ENCODE measurements around the gene RPL5.
"Not testable (repeated sequence)": the region's sequence is repeated elsewhere in the genome, so short reads cannot be mapped to it uniquely, and the experiment has no call there.

Gene RPL5

DNA sequence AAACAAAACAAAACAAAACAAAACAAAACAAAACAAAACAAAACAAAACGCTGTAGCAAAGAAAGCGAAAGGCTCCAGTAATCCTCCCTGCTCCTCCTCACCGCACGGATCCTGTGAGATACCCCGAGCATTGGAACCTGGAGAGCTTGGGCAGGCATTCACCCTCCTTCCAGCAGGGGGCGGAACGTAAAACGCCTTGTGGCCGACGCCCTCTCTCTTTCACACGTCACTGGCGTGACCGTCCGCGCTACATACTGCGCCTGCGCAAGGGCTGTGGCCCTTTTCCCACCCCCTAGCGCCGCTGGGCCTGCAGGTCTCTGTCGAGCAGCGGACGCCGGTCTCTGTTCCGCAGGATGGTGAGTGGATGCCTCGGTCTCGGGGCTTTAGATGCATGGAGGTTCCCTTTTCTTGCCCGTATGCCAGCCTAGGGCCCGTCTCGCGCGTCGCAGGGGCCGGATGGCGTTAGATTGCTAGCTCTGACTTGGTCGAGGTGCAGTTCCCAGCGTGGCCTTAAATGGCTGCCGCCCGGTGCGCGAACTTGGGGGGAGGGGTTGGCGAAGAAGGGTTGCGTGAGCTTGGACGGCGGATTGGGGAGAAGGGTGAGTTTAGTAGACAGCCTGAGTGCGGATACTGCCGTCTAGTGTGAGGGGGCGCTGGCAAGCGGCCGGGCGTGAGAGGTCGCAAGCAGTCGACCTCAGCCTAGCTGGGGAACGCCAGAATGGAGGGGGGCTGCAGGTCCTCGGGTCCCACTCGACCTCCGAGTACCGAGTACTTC, at the start of gene RPL5:
TSS of gene RPL5 (plus strand) at position 279 of the 775 bp plus-strand sequence. CDS start at position 354, 75 bp downstream.
- 0 out of 2 replicates have a peak, but pooled peaks have one; percentile 15 for TF ChIP-seq ESRRG (CRISPR knock-in tag; IDR thresholded peaks at IDR 0.05)
- TF ChIP-seq, protein P1, sequence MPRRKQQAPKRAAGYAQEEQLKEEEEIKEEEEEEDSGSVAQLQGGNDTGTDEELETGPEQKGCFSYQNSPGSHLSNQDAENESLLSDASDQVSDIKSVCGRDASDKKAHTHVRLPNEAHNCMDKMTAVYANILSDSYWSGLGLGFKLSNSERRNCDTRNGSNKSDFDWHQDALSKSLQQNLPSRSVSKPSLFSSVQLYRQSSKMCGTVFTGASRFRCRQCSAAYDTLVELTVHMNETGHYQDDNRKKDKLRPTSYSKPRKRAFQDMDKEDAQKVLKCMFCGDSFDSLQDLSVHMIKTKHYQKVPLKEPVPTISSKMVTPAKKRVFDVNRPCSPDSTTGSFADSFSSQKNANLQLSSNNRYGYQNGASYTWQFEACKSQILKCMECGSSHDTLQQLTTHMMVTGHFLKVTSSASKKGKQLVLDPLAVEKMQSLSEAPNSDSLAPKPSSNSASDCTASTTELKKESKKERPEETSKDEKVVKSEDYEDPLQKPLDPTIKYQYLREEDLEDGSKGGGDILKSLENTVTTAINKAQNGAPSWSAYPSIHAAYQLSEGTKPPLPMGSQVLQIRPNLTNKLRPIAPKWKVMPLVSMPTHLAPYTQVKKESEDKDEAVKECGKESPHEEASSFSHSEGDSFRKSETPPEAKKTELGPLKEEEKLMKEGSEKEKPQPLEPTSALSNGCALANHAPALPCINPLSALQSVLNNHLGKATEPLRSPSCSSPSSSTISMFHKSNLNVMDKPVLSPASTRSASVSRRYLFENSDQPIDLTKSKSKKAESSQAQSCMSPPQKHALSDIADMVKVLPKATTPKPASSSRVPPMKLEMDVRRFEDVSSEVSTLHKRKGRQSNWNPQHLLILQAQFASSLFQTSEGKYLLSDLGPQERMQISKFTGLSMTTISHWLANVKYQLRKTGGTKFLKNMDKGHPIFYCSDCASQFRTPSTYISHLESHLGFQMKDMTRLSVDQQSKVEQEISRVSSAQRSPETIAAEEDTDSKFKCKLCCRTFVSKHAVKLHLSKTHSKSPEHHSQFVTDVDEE (CRISPR knock-in tag; IDR thresholded peaks at IDR 0.05), result 0 out of 2 replicates have a peak, but pooled peaks have one; percentile 40
- TF ChIP-seq ZNF565 (CRISPR knock-in tag; conservative IDR thresholded peaks at IDR 0.05; ENCODE audit: low read depth), result no peak
- TF ChIP-seq ZFP3 (CRISPR knock-in tag; IDR thresholded peaks at IDR 0.05), result no peak
- no peak for TF ChIP-seq ARNTL (CRISPR knock-in tag; IDR thresholded peaks at IDR 0.05; ENCODE audit: borderline replicate concordance, low read depth)
- TF ChIP-seq CSDC2 (CRISPR knock-in tag; IDR thresholded peaks at IDR 0.05), result 0 out of 2 replicates have a peak, but pooled peaks have one; percentile 22
- TF ChIP-seq, protein P2, sequence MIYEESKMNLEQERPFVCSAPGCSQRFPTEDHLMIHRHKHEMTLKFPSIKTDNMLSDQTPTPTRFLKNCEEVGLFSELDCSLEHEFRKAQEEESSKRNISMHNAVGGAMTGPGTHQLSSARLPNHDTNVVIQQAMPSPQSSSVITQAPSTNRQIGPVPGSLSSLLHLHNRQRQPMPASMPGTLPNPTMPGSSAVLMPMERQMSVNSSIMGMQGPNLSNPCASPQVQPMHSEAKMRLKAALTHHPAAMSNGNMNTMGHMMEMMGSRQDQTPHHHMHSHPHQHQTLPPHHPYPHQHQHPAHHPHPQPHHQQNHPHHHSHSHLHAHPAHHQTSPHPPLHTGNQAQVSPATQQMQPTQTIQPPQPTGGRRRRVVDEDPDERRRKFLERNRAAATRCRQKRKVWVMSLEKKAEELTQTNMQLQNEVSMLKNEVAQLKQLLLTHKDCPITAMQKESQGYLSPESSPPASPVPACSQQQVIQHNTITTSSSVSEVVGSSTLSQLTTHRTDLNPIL (CRISPR knock-in tag; IDR thresholded peaks at IDR 0.05; ENCODE audit: low read depth), result no peak
- TF ChIP-seq ISL1 (CRISPR knock-in tag; IDR thresholded peaks at IDR 0.05), result no peak
- no peak for TF ChIP-seq TCF4 (CRISPR knock-in tag; IDR thresholded peaks at IDR 0.05; ENCODE audit: borderline replicate concordance)
- TF ChIP-seq, protein P3, sequence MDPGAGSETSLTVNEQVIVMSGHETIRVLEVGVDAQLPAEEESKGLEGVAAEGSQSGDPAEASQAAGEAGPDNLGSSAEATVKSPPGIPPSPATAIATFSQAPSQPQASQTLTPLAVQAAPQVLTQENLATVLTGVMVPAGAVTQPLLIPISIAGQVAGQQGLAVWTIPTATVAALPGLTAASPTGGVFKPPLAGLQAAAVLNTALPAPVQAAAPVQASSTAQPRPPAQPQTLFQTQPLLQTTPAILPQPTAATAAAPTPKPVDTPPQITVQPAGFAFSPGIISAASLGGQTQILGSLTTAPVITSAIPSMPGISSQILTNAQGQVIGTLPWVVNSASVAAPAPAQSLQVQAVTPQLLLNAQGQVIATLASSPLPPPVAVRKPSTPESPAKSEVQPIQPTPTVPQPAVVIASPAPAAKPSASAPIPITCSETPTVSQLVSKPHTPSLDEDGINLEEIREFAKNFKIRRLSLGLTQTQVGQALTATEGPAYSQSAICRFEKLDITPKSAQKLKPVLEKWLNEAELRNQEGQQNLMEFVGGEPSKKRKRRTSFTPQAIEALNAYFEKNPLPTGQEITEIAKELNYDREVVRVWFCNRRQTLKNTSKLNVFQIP (CRISPR knock-in tag; IDR thresholded peaks at IDR 0.05; ENCODE audit: borderline replicate concordance, low read depth), result peak; percentile 71; the same call in 1 of the 2 replicates
- TF ChIP-seq SNAI2 (CRISPR knock-in tag; IDR thresholded peaks at IDR 0.05), result no peak
- no peak for TF ChIP-seq TOX (CRISPR knock-in tag; IDR thresholded peaks at IDR 0.05; ENCODE audit: borderline replicate concordance)
- peak; percentile 13; the same call in 1 of the 2 replicates for TF ChIP-seq GLIS3 (CRISPR knock-in tag; IDR thresholded peaks at IDR 0.05)
- no peak for TF ChIP-seq PPARA (CRISPR knock-in tag; IDR thresholded peaks at IDR 0.05; ENCODE audit: borderline replicate concordance)
- no peak for TF ChIP-seq OSR1 (CRISPR knock-in tag; IDR thresholded peaks at IDR 0.05)
- no peak for TF ChIP-seq ZNF8 (CRISPR knock-in tag; IDR thresholded peaks at IDR 0.05)
- peak; percentile 97 for ATAC-seq

DNA sequence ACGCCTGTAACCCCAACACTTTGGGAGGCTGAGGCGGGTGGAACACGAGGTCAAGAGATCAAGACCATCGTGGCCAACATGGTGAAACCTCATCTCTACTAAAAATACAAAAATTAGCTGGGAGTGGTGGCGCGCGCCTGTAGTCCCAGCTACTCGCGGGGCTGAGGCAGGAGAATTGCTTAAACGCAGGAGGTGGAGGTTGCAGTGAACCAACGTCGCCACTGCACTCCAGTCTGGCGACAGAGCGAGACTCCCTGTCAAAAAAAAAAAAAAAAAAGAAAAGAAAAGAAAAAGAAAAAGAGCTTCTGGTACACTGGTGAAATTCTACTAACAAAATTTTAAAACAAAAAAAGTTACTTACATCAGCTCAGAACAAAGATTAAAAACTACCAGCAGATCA, 48.3 kb upstream of the RPL5 start:
- ATAC-seq, result not testable (repeated sequence)

DNA sequence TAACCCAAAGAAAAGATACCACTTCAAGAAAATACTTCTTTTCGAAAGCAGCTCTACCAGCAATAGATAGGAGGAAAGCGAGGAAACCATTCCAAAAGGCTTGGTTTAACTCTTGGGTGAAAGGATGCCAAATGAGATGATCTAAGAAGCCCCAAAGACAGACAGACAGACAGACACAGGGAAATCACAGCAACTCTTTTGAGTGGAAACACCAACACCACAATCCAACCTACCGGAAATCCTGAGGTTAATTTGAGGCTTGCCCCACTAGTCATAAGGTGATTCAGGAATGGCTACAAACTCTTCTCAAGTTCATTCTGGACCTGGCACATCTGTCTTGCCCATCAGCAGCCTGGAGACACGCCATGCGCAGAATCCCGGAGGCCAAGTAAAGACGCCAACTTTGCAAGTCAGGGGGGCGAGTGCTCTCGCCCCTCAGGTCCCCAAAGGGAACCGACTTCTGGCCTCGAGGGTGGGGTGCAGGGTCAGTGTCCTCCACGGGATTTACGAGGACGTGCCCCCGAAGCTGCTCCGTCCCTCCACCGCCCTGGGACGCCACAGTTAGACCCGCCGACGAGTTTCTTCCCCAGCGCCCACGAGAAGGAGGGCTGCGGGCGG, 47.7 kb upstream of the RPL5 start:
- ATAC-seq, result peak; percentile 6; the same call in 2 of the 3 replicates
- no peak for TF ChIP-seq CSDC2 (CRISPR knock-in tag; IDR thresholded peaks at IDR 0.05)
- TF ChIP-seq ZNF70 (CRISPR knock-in tag; IDR thresholded peaks at IDR 0.05), result no peak
- TF ChIP-seq SNAI2 (CRISPR knock-in tag; IDR thresholded peaks at IDR 0.05), result no peak
- no peak for TF ChIP-seq RARB (CRISPR knock-in tag; IDR thresholded peaks at IDR 0.05)
- no peak for TF ChIP-seq BACH2 (CRISPR knock-in tag; IDR thresholded peaks at IDR 0.05; ENCODE audit: borderline replicate concordance)
- TF ChIP-seq, protein P3 (CRISPR knock-in tag; IDR thresholded peaks at IDR 0.05; ENCODE audit: borderline replicate concordance, low read depth), result no peak
- no peak for TF ChIP-seq PPARA (CRISPR knock-in tag; IDR thresholded peaks at IDR 0.05; ENCODE audit: borderline replicate concordance)
- no peak for TF ChIP-seq GLIS3 (CRISPR knock-in tag; IDR thresholded peaks at IDR 0.05)
